ENCODE measurements around the gene DNAJA4. TPM values are rescaled to one million over a fixed set of nuclear protein-coding genes. Genes with fewer than 3 reads are reported as not detected.

DNAJA4 gene
- total and polyA plus RNA-seq, 9 of the 15 experiments (the other 6 are each of a cell fraction or from before 2014, with no cell fraction given): 0.11 to 1.0 (median 0.16) TPM; not detected in 4

DNA sequence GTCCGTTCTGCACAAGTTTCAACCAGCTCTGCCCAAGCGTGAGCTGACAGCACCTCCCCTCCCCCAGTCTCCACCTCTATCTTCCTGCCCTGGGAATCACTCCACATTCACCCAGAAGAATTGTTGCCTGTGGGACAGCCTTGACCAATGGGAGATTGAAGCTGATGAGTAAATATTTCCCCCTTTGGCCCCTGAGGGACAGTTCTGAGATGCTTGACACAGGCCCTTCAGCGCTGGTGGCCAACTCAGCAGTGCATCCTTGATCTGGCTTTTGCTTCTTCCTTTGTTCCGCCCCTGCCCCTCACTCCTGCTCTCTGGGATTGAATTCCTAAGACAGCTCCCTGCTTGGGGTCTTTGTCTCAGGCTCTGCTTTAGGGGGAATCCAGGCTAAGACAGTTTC lies 48.2 kb downstream of the DNAJA4 start (continued):
- TF ChIP-seq CLOCK (CRISPR knock-in tag; IDR thresholded peaks at IDR 0.05; ENCODE audit: borderline replicate concordance) (no peak), MCM2 (IDR thresholded peaks at IDR 0.05; ENCODE audit: low read depth) (no peak)
- TF ChIP-seq, protein P1, sequence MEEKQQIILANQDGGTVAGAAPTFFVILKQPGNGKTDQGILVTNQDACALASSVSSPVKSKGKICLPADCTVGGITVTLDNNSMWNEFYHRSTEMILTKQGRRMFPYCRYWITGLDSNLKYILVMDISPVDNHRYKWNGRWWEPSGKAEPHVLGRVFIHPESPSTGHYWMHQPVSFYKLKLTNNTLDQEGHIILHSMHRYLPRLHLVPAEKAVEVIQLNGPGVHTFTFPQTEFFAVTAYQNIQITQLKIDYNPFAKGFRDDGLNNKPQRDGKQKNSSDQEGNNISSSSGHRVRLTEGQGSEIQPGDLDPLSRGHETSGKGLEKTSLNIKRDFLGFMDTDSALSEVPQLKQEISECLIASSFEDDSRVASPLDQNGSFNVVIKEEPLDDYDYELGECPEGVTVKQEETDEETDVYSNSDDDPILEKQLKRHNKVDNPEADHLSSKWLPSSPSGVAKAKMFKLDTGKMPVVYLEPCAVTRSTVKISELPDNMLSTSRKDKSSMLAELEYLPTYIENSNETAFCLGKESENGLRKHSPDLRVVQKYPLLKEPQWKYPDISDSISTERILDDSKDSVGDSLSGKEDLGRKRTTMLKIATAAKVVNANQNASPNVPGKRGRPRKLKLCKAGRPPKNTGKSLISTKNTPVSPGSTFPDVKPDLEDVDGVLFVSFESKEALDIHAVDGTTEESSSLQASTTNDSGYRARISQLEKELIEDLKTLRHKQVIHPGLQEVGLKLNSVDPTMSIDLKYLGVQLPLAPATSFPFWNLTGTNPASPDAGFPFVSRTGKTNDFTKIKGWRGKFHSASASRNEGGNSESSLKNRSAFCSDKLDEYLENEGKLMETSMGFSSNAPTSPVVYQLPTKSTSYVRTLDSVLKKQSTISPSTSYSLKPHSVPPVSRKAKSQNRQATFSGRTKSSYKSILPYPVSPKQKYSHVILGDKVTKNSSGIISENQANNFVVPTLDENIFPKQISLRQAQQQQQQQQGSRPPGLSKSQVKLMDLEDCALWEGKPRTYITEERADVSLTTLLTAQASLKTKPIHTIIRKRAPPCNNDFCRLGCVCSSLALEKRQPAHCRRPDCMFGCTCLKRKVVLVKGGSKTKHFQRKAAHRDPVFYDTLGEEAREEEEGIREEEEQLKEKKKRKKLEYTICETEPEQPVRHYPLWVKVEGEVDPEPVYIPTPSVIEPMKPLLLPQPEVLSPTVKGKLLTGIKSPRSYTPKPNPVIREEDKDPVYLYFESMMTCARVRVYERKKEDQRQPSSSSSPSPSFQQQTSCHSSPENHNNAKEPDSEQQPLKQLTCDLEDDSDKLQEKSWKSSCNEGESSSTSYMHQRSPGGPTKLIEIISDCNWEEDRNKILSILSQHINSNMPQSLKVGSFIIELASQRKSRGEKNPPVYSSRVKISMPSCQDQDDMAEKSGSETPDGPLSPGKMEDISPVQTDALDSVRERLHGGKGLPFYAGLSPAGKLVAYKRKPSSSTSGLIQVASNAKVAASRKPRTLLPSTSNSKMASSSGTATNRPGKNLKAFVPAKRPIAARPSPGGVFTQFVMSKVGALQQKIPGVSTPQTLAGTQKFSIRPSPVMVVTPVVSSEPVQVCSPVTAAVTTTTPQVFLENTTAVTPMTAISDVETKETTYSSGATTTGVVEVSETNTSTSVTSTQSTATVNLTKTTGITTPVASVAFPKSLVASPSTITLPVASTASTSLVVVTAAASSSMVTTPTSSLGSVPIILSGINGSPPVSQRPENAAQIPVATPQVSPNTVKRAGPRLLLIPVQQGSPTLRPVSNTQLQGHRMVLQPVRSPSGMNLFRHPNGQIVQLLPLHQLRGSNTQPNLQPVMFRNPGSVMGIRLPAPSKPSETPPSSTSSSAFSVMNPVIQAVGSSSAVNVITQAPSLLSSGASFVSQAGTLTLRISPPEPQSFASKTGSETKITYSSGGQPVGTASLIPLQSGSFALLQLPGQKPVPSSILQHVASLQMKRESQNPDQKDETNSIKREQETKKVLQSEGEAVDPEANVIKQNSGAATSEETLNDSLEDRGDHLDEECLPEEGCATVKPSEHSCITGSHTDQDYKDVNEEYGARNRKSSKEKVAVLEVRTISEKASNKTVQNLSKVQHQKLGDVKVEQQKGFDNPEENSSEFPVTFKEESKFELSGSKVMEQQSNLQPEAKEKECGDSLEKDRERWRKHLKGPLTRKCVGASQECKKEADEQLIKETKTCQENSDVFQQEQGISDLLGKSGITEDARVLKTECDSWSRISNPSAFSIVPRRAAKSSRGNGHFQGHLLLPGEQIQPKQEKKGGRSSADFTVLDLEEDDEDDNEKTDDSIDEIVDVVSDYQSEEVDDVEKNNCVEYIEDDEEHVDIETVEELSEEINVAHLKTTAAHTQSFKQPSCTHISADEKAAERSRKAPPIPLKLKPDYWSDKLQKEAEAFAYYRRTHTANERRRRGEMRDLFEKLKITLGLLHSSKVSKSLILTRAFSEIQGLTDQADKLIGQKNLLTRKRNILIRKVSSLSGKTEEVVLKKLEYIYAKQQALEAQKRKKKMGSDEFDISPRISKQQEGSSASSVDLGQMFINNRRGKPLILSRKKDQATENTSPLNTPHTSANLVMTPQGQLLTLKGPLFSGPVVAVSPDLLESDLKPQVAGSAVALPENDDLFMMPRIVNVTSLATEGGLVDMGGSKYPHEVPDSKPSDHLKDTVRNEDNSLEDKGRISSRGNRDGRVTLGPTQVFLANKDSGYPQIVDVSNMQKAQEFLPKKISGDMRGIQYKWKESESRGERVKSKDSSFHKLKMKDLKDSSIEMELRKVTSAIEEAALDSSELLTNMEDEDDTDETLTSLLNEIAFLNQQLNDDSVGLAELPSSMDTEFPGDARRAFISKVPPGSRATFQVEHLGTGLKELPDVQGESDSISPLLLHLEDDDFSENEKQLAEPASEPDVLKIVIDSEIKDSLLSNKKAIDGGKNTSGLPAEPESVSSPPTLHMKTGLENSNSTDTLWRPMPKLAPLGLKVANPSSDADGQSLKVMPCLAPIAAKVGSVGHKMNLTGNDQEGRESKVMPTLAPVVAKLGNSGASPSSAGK (IDR thresholded peaks at IDR 0.05): no peak

All from K562 (cell line).